ENCODE measurements around the gene SC5D.

DNA sequence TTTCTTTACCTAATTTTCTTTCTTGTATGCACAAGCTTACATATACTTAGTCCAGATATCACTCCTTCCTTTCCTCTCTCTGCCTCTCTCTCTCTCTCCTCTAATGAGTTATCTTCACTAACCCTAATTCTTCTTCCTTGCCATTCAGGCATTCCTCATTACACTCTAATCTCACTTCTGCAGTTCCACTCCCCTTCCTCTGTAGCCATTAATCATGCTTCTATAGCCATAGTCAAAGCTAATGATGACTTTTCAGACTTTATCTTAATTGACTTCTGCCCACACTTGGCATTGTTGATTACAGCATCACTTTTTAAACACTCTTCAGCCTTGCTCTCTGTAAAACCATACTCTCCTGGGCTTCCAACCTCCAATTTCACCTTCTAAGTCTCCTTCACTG is 35.3 kb upstream of the SC5D start:
- TF ChIP-seq, protein P1, sequence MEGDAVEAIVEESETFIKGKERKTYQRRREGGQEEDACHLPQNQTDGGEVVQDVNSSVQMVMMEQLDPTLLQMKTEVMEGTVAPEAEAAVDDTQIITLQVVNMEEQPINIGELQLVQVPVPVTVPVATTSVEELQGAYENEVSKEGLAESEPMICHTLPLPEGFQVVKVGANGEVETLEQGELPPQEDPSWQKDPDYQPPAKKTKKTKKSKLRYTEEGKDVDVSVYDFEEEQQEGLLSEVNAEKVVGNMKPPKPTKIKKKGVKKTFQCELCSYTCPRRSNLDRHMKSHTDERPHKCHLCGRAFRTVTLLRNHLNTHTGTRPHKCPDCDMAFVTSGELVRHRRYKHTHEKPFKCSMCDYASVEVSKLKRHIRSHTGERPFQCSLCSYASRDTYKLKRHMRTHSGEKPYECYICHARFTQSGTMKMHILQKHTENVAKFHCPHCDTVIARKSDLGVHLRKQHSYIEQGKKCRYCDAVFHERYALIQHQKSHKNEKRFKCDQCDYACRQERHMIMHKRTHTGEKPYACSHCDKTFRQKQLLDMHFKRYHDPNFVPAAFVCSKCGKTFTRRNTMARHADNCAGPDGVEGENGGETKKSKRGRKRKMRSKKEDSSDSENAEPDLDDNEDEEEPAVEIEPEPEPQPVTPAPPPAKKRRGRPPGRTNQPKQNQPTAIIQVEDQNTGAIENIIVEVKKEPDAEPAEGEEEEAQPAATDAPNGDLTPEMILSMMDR (IDR thresholded peaks at IDR 0.05): no peak
- TF ChIP-seq POLR2A (IDR thresholded peaks at IDR 0.05): no peak
